Neural progenitor cell (in vitro differentiated cells): ENCODE data around the gene RPL10. TPM values are rescaled to one million over a fixed set of nuclear protein-coding genes. Genes with fewer than 3 reads are reported as not detected.

Experiments
- DNase-seq: peaks from one replicate; pipeline ENCODE4 v3.0.0-alpha.2; 2016; ENCODE audit warnings: low spot score
- H2AFZ ChIP-seq: fragments of 200-600 bp; sonication (generic); replicated peaks from 2 replicates; pipeline ENCODE4 v1.6.1; 2016; ENCODE audit warnings: antibody characterized with exemption
- H3F3A ChIP-seq: fragments of 200-600 bp; sonication (generic); 2 replicates; pipeline ENCODE4 v1.6.1; 2016; ENCODE audit warnings: antibody characterized with exemption, low read depth
- H3K27ac ChIP-seq: fragments of 200-600 bp; sonication (generic); 2 replicates; pipeline ENCODE4 v1.5.1; 2016; ENCODE audit warnings: mild to moderate bottlenecking
- H3K27me3 ChIP-seq: fragments of 200-600 bp; sonication (generic); 2 replicates; pipeline ENCODE4 v1.6.1; 2016; ENCODE audit warnings: mild to moderate bottlenecking, moderate library complexity
- H3K36me3 ChIP-seq: fragments of 200-600 bp; sonication (generic); 2 replicates; pipeline ENCODE4 v1.5.1; 2016
- H3K4me1 ChIP-seq: fragments of 200-600 bp; sonication (generic); 2 replicates; pipeline ENCODE4 v1.6.1; 2016; ENCODE audit warnings: mixed run types
- H3K4me2 ChIP-seq: fragments of 200-600 bp; sonication (generic); 2 replicates; pipeline ENCODE4 v1.6.1; 2016
- H3K4me3 ChIP-seq: fragments of 200-600 bp; sonication (generic); 2 replicates; pipeline ENCODE4 v1.5.1; 2016
- H3K79me2 ChIP-seq: fragments of 200-600 bp; sonication (generic); 2 replicates; pipeline ENCODE4 v1.6.1; 2016; ENCODE audit warnings: low read depth
- H3K9ac ChIP-seq: fragments of 200-600 bp; sonication (generic); 2 replicates; pipeline ENCODE4 v1.6.1; 2016
- H3K9me3 ChIP-seq: fragments of 200-600 bp; sonication (generic); 2 replicates; pipeline ENCODE4 v1.5.1; 2016; ENCODE audit warnings: low read depth
- H4K20me1 ChIP-seq: fragments of 200-600 bp; sonication (generic); 2 replicates; pipeline ENCODE4 v1.6.1; 2016; ENCODE audit warnings: low read depth
- H3K27ac Mint-ChIP-seq: 3 replicates; pipeline ENCODE4 v1.8.0; 2021; ENCODE audit warnings: mixed read lengths
- H3K27me3 Mint-ChIP-seq: 2 replicates; pipeline ENCODE4 v1.8.0; 2022; ENCODE audit warnings: low read depth, mild to moderate bottlenecking, inconsistent platforms, moderate library complexity, mixed read lengths; ENCODE audit not compliant: insufficient read depth
- H3K36me3 Mint-ChIP-seq: 3 replicates; pipeline ENCODE4 v1.8.0; 2021; ENCODE audit warnings: mixed read lengths
- H3K4me1 Mint-ChIP-seq: 3 replicates; pipeline ENCODE4 v1.8.0; 2021; ENCODE audit warnings: mixed read lengths
- H3K4me3 Mint-ChIP-seq: 3 replicates; pipeline ENCODE4 v1.8.0; 2021; ENCODE audit warnings: mild to moderate bottlenecking, moderate library complexity, mixed read lengths
- H3K9me3 Mint-ChIP-seq: 3 replicates; pipeline ENCODE4 v1.8.0; 2020; ENCODE audit warnings: mixed read lengths
- CTCF ChIP-seq: fragments of 200-600 bp; sonication (generic); IDR thresholded peaks from 2 replicates; pipeline ENCODE4 v1.5.1; 2017; ENCODE audit warnings: antibody characterized with exemption, mild to moderate bottlenecking
- EZH2 ChIP-seq: fragments of 200-600 bp; sonication (generic); IDR thresholded peaks from 2 replicates; pipeline ENCODE4 v1.6.1; 2017; ENCODE audit warnings: antibody characterized with exemption, mild to moderate bottlenecking, moderate library complexity
- EZH2phosphoT487 ChIP-seq: fragments of 200-600 bp; sonication (generic); IDR thresholded peaks from 2 replicates; pipeline ENCODE4 v1.6.1; 2017; ENCODE audit warnings: antibody characterized with exemption
- microRNA-seq: library from miRNA; unstranded; fragments of <30 nt; microRNA quantifications from one replicate; pipeline ENCODE4, GENCODE V29; 2016
- small RNA-seq: library from RNA; depleted of rRNA; stranded (forward); fragments of <200 nt; gene quantifications from one replicate; pipeline ENCODE3, GENCODE V24; 2015
- total RNA-seq: library from RNA; depleted of rRNA; stranded (reverse); fragments of >200 nt; gene quantifications from 2 replicates; pipeline ENCODE4 v1.2.3, GENCODE V29; 2015; ENCODE audit warnings: low replicate concordance

Gene RPL10
- total RNA-seq, 1 donor from 2014 or later = 4,507 TPM

- H3K9me3 Mint-ChIP-seq = peaks cover 17% of the 10 kb centered on the region
- H3K4me3 ChIP-seq = no peak overlapping the region
These were observed 50.3 kb downstream of the RPL10 start for GRCh38 chrX:154448484-154448883.

GRCh38 chrX:154449618-154450017 lies 51.4 kb downstream of the RPL10 start:
- Histone ChIP-seq H4K20me1 (peaks cover 6% of the 10 kb centered on the region), H3K4me1 (no peaks in the 10 kb centered on the region), H3K79me2 (peaks cover 10% of the 10 kb centered on the region), H3K27ac (no peak overlapping the region), H3K9me3 (no peaks in the 10 kb centered on the region), H3K9ac (no peak overlapping the region), H3K27me3 (no peaks in the 10 kb centered on the region), H3K36me3 (no peaks in the 10 kb centered on the region), H3K4me2 (no peak overlapping the region), H3K4me3 (no peak overlapping the region), H2AFZ (no peak overlapping the region), H3F3A (no peaks in the 10 kb centered on the region)
- Mint-ChIP-seq H3K36me3 (peaks cover 11% of the 10 kb centered on the region), H3K27me3 (peaks cover 17% of the 10 kb centered on the region), H3K9me3 (peaks cover 19% of the 10 kb centered on the region), H3K4me3 (no peak overlapping the region), H3K4me1 (no peaks in the 10 kb centered on the region), H3K27ac (no peak overlapping the region)
- TF ChIP-seq CTCF (no peak), EZH2phosphoT487 (no peak), EZH2 (no peak)
- no peak for DNase-seq

More at GRCh38 chrX:154448484-154448883, 50.3 kb downstream of the RPL10 start:
- DNase-seq = no peak
- H3K4me3 Mint-ChIP-seq = no peak overlapping the region
- Histone ChIP-seq H3K27me3 (no peaks in the 10 kb centered on the region), H3F3A (peaks cover 1% of the 10 kb centered on the region), H3K9ac (no peak overlapping the region), H3K4me2 (no peak overlapping the region), H3K27ac (no peak overlapping the region), H3K4me1 (no peaks in the 10 kb centered on the region), H3K79me2 (peaks cover 13% of the 10 kb centered on the region), H4K20me1 (peaks cover 8% of the 10 kb centered on the region), H3K9me3 (no peaks in the 10 kb centered on the region), H3K36me3 (no peaks in the 10 kb centered on the region), H2AFZ (no peak overlapping the region)
- H3K36me3 Mint-ChIP-seq = peaks cover 11% of the 10 kb centered on the region
- peaks cover under 1% of the 10 kb centered on the region for H3K4me1 Mint-ChIP-seq
- H3K27ac Mint-ChIP-seq = no peak overlapping the region
- peaks cover 12% of the 10 kb centered on the region for H3K27me3 Mint-ChIP-seq
- no peak for TF ChIP-seq EZH2
- TF ChIP-seq EZH2phosphoT487 = no peak
- no peak for TF ChIP-seq CTCF

GRCh38 chrX:154450312-154450711 lies 52.1 kb downstream of the RPL10 start:
- H3K9me3 Mint-ChIP-seq = peaks cover 20% of the 10 kb centered on the region
- peaks cover 11% of the 10 kb centered on the region for H3K36me3 Mint-ChIP-seq
- no peaks in the 10 kb centered on the region for H3K4me1 Mint-ChIP-seq

More at GRCh38 chrX:154450312-154450711, 52.1 kb downstream of the RPL10 start:
- TF ChIP-seq EZH2 = no peak
- Histone ChIP-seq H3K4me1 (no peaks in the 10 kb centered on the region), H3F3A (no peaks in the 10 kb centered on the region), H3K27ac (no peak overlapping the region), H3K4me3 (no peak overlapping the region), H2AFZ (no peak overlapping the region), H3K27me3 (no peaks in the 10 kb centered on the region), H3K9me3 (no peaks in the 10 kb centered on the region), H3K36me3 (no peaks in the 10 kb centered on the region), H4K20me1 (no peaks in the 10 kb centered on the region), H3K9ac (no peak overlapping the region), H3K4me2 (no peak overlapping the region), H3K79me2 (peaks cover 3% of the 10 kb centered on the region)
- Mint-ChIP-seq H3K4me3 (no peak overlapping the region), H3K27me3 (peaks cover 15% of the 10 kb centered on the region), H3K27ac (no peak overlapping the region)
- no peak for DNase-seq

Small RNAs within 50 kb of the gene (microRNA-seq; reads per million reads assigned to microRNA genes)
- gene MIR6858 = not detected

Small RNAs within 50 kb of the gene (small RNA-seq; reads per million reads assigned to genes)
- gene MIR6858 (not detected), gene SNORA70 (not detected)

Other genes with a start within 250 kb of the RPL10 start
- gene OPN1MW, start 215.8 kb upstream of the RPL10 start, total RNA-seq = not detected in 2 replicates
- not detected in 2 replicates for gene OPN1MW2, start 178.6 kb upstream of the RPL10 start, total RNA-seq
- not detected in 2 replicates for gene OPN1MW3, start 140.8 kb upstream of the RPL10 start, total RNA-seq
- not detected in 2 replicates for gene TEX28, start 103.3 kb upstream of the RPL10 start, total RNA-seq
- 0.22 TPM in 1 of 2 replicates, not detected in the other for gene TKTL1, start 102.6 kb upstream of the RPL10 start, total RNA-seq
- 189 and 559 TPM in 2 replicates for gene FLNA, start 23.7 kb upstream of the RPL10 start, total RNA-seq
- gene EMD, start 19.1 kb upstream of the RPL10 start, total RNA-seq = 18.3 and 62.0 TPM in 2 replicates
- gene DNASE1L1, start 10.9 kb downstream of the RPL10 start, total RNA-seq = 14.2 and 27.2 TPM in 2 replicates
- gene TAFAZZIN, start 13.2 kb downstream of the RPL10 start, total RNA-seq = 19.8 and 46.5 TPM in 2 replicates
- 22.6 and 47.4 TPM in 2 replicates for gene ATP6AP1, start 30.3 kb downstream of the RPL10 start, total RNA-seq
- 119 and 244 TPM in 2 replicates for gene GDI1, start 38.8 kb downstream of the RPL10 start, total RNA-seq
- gene FAM50A, start 45.8 kb downstream of the RPL10 start, total RNA-seq = 30.4 and 36.3 TPM in 2 replicates
- 4.3 and 9.6 TPM in 2 replicates for gene PLXNA3, start 59.9 kb downstream of the RPL10 start, total RNA-seq
- gene LAGE3, start 80.9 kb downstream of the RPL10 start, total RNA-seq = 7.6 and 33.3 TPM in 2 replicates
- 12.1 and 31.1 TPM in 2 replicates for gene UBL4A, start 88.2 kb downstream of the RPL10 start, total RNA-seq
- 3.5 and 5.7 TPM in 2 replicates for gene SLC10A3, start 92.3 kb downstream of the RPL10 start, total RNA-seq
- 4.5 and 16.8 TPM in 2 replicates for gene FAM3A, start 117.9 kb downstream of the RPL10 start, total RNA-seq
- gene G6PD, start 148.5 kb downstream of the RPL10 start, total RNA-seq = 21.6 and 44.6 TPM in 2 replicates
- gene IKBKG, start 149.2 kb downstream of the RPL10 start, total RNA-seq = 11.7 and 13.2 TPM in 2 replicates
- gene CTAG1A, start 186.8 kb downstream of the RPL10 start, total RNA-seq = not detected in 2 replicates
- gene CTAG1B, start 220.9 kb downstream of the RPL10 start, total RNA-seq = not detected in 2 replicates